GM12873 (cell line): ENCODE measurements around the gene LRBA.

Experiments used
- TF ChIP-seq, protein P1 (sequence below): IDR thresholded peaks from 2 replicates; pipeline ENCODE4 v1.5.1; 2012; ENCODE audit warnings: low read depth, mild to moderate bottlenecking, moderate library complexity, low read length, control low read depth; ENCODE audit not compliant: insufficient read depth; ENCODE audit errors: missing control alignments

The LRBA gene

GRCh38 chr4:150252306-150252705, 762.8 kb downstream of the LRBA start:
- TF ChIP-seq, protein P1, sequence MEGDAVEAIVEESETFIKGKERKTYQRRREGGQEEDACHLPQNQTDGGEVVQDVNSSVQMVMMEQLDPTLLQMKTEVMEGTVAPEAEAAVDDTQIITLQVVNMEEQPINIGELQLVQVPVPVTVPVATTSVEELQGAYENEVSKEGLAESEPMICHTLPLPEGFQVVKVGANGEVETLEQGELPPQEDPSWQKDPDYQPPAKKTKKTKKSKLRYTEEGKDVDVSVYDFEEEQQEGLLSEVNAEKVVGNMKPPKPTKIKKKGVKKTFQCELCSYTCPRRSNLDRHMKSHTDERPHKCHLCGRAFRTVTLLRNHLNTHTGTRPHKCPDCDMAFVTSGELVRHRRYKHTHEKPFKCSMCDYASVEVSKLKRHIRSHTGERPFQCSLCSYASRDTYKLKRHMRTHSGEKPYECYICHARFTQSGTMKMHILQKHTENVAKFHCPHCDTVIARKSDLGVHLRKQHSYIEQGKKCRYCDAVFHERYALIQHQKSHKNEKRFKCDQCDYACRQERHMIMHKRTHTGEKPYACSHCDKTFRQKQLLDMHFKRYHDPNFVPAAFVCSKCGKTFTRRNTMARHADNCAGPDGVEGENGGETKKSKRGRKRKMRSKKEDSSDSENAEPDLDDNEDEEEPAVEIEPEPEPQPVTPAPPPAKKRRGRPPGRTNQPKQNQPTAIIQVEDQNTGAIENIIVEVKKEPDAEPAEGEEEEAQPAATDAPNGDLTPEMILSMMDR: no peak

GRCh38 chr4:150251752-150252190, 763.3 kb downstream of the LRBA start:
- TF ChIP-seq, protein P1: no peak

- TF ChIP-seq, protein P1: no peak
These were observed 764.0 kb downstream of the LRBA start for GRCh38 chr4:150250998-150251651.

- TF ChIP-seq, protein P1: no peak
These were observed 764.6 kb downstream of the LRBA start for GRCh38 chr4:150250293-150250997.

DNA sequence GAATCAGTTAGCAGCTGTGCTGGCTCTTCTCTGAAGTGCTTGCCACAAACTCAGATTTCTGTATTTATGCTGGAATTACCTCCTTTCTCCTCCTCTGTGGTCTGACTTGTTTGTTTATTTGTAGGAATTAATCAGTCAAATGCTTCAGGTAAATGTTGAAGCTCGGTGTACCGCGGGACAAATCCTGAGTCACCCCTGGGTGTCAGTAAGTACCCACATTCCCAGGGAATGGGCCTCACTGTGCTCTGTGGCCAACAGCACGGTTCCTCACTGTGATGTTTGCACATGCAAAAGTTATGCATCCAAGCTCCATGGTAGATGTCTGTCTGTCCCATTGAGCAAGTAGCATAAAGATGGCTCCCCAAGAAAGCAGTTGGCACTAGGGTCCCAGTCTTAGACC, 766.9 kb downstream of the LRBA start:
- TF ChIP-seq, protein P1: no peak

- TF ChIP-seq, protein P1: no peak
These were observed 767.9 kb downstream of the LRBA start for GRCh38 chr4:150247184-150247583.

DNA sequence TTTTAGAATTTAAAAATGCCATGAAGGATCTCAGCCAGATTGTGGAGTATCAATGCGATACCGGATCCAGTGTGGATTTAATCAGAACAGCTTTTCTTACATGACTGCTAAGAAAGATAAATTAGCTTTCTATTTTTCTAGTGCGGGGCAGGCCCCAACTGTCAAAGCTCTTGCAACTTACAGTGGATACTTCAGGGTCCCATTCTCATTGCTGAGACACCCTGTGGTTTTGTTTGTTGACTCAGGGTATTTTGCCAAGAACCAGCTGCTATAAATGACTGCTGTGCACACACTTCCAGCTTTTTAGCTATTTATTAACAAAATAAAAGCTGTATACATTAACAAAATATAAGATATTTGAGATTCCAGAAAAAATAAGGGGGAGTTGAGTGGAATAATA, 770.5 kb downstream of the LRBA start:
- TF ChIP-seq, protein P1: no peak
